T-cell (primary cell): ENCODE data around the gene FBXO48. TPM values are rescaled to one million over a fixed set of nuclear protein-coding genes. Genes with fewer than 3 reads are reported as not detected.
"Not testable (repeated sequence)": the region's sequence is repeated elsewhere in the genome, so short reads cannot be mapped to it uniquely, and the experiment has no call there.

Source experiments
- ATAC-seq, 4 experiments: fragments of 200-7000 bp in 3 of 4; fragments of 150-1000 bp in 1 of 4; cut with Tn5 transposase; replicated peaks in 1 of 4; 1 replicate in 3 of 4; 2 replicates in 1 of 4; pipeline ENCODE4 v1.10.0; 2021; ENCODE audit warnings: moderate library complexity in 3 of 4, mild to moderate bottlenecking in 2 of 4, moderate number of reproducible peaks in 1 of 4
- CTCF ChIA-PET, 2 donors: fragments of 300-600 bp; sonication (Branson Sonifier 250); formaldehyde crosslinking; loops; one replicate each; lab custom pipeline; 2022; ENCODE audit warnings: antibody characterized with exemption in 2 of 2; lab: Charles Lee
- POLR2A ChIA-PET, 2 donors: fragments of 300-600 bp; sonication (Branson Sonifier 250); formaldehyde crosslinking; loops; one replicate each; lab custom pipeline; 2022; ENCODE audit warnings: antibody characterized with exemption in 2 of 2; lab: Charles Lee
- DNase-seq, 35 experiments: peaks; one replicate each; pipeline versions ENCODE4 v3.0.0 to v3.0.0-alpha.2; 2013 to 2023
- H3K27ac ChIP-seq: one replicate; pipeline ENCODE4 v1.5.1; 2013; ENCODE audit warnings: low read length
- H3K27me3 ChIP-seq, 2 experiments: replicated peaks in 1 of 2; 1 replicate in 1 of 2; 2 replicates in 1 of 2; pipeline versions ENCODE4 v1.6.1 to v1.7.0; 2013; ENCODE audit warnings: low read length in 1 of 2, mixed read lengths in 1 of 2; ENCODE audit not compliant: control insufficient read depth in 2 of 2, insufficient read depth in 2 of 2; ENCODE audit errors: extremely low read depth in 1 of 2
- H3K36me3 ChIP-seq, 2 donors: 1 replicate in 1 of 2; 2 replicates in 1 of 2; pipeline versions ENCODE4 v1.6.1 to v1.7.0; 2013; ENCODE audit warnings: low read length in 1 of 2; ENCODE audit not compliant: control insufficient read depth in 2 of 2, insufficient read depth in 1 of 2; ENCODE audit errors: extremely low read depth in 1 of 2
- H3K4me1 ChIP-seq, 2 experiments: 1 replicate in 1 of 2; 2 replicates in 1 of 2; pipeline versions ENCODE4 v1.6.1 to v1.7.0; 2013; ENCODE audit warnings: low read length in 2 of 2, mixed read lengths in 1 of 2; ENCODE audit not compliant: insufficient read depth in 2 of 2, control insufficient read depth in 1 of 2; ENCODE audit errors: extremely low read depth in 1 of 2
- H3K4me3 ChIP-seq, 2 donors: 1 replicate in 1 of 2; 2 replicates in 1 of 2; pipeline versions ENCODE4 v1.5.1 to v1.7.0; 2013; ENCODE audit warnings: mild to moderate bottlenecking in 2 of 2, low read length in 1 of 2, moderate library complexity in 1 of 2; ENCODE audit not compliant: control insufficient read depth in 1 of 2; ENCODE audit errors: extremely low read depth in 1 of 2
- H3K9me3 ChIP-seq: 2 replicates; pipeline ENCODE4 v1.7.0; 2013
- H3K27ac Mint-ChIP-seq, 2 donors: one replicate each; pipeline ENCODE4 v1.8.0; 2020 to 2021; ENCODE audit warnings: mild to moderate bottlenecking in 2 of 2, mixed read lengths in 2 of 2
- H3K27me3 Mint-ChIP-seq, 2 donors: one replicate each; pipeline ENCODE4 v1.8.0; 2021 to 2022; ENCODE audit warnings: mixed read lengths in 2 of 2
- H3K36me3 Mint-ChIP-seq: one replicate; pipeline ENCODE4 v1.8.0; 2021; ENCODE audit warnings: mixed read lengths
- H3K4me1 Mint-ChIP-seq, 3 donors: one replicate each; pipeline ENCODE4 v1.8.0; 2020 to 2022; ENCODE audit warnings: mixed read lengths in 3 of 3, mild to moderate bottlenecking in 1 of 3
- H3K4me3 Mint-ChIP-seq, 3 donors: one replicate each; pipeline ENCODE4 v1.8.0; 2020 to 2022; ENCODE audit warnings: mild to moderate bottlenecking in 3 of 3, mixed read lengths in 3 of 3, moderate library complexity in 3 of 3
- H3K9me3 Mint-ChIP-seq, 3 donors: one replicate each; pipeline ENCODE4 v1.8.0; 2020 to 2022; ENCODE audit warnings: mixed read lengths in 3 of 3
- WGBS: methylation state at CpG from one replicate; pipeline ENCODE4 v1.1.5; 2013; ENCODE audit warnings: missing lambda C conversion rate; ENCODE audit not compliant: insufficient coverage; 5-methylcytosine and 5-hydroxymethylcytosine counted together
- total RNA-seq, 35 experiments: library from RNA in 6 of 35; stranded (reverse) in 6 of 35; fragments of 120-200 nt in 1 of 35; gene quantifications; one replicate each; pipeline versions ENCODE4 v1.2.1 to v1.2.4 and lab custom pipeline; 2013 to 2026

The FBXO48 gene
- total RNA-seq, 5 donors from 2014 or later (not counting 1 experiment from before 2014, with no cell fraction given): 1.8 to 4.5 (median 4.5) TPM

- Histone ChIP-seq H3K9me3 (no peaks in the 10 kb centered on the region), H3K27me3 (no peaks in the 10 kb centered on the region), H3K27ac (peak overlapping the region; percentile 14), H3K36me3 (no peaks in the 10 kb centered on the region), H3K4me3 (no peak overlapping the region), H3K4me1 (peaks cover 0 to 6% of the 10 kb centered on the region in 2 experiments)
- peak in 1 of 35 experiments; percentile 52 for DNase-seq
- H3K27ac Mint-ChIP-seq: peak overlapping the region; percentile 71 to 72
- CTCF ChIA-PET: interaction anchor here (0.6 to 2.4 kb wide), 10 partner anchors 8 to 300 kb away, joined by 3 to 23 read pairs (median 4); partner anchors contain the start of gene FBXO48 (in 1 of the 2)
- ATAC-seq: peak in 3 of 4 experiments; percentile 24 to 78 (median 55)
- POLR2A ChIA-PET: no interaction called here
- H3K36me3 Mint-ChIP-seq: no peaks in the 10 kb centered on the region
- WGBS: no CpG with 5 or more reads among the region's 5 CpGs
- peaks cover 21 to 23% (median 22%) of the 10 kb centered on the region in 3 donors for H3K4me1 Mint-ChIP-seq
- H3K9me3 Mint-ChIP-seq: peaks cover 0 to 5% (median 0%) of the 10 kb centered on the region in 3 donors
- no peaks in the 10 kb centered on the region for H3K27me3 Mint-ChIP-seq
- no peak overlapping the region for H3K4me3 Mint-ChIP-seq
Observed at GRCh38 chr2:68452158-68452900, 14.8 kb downstream of the FBXO48 start.

GRCh38 chr2:68448671-68449653 is 18.1 kb downstream of the FBXO48 start:
- Histone ChIP-seq H3K4me1 (peaks cover 0 to 6% of the 10 kb centered on the region in 2 experiments), H3K9me3 (no peaks in the 10 kb centered on the region), H3K4me3 (no peak overlapping the region), H3K36me3 (no peaks in the 10 kb centered on the region), H3K27ac (no peak overlapping the region), H3K27me3 (no peaks in the 10 kb centered on the region)
- CTCF ChIA-PET: interaction anchor here in 1 of 2 donors (0.6 to 1.0 kb wide), 3 partner anchors 9 to 22 kb away, joined by 3 to 6 read pairs (median 3); no protein-coding TSS in a partner anchor
- peak in 9 of 35 experiments; percentile 12 to 36 (median 31) for DNase-seq
- H3K27ac Mint-ChIP-seq: no peak overlapping the region
- ATAC-seq: peak in 3 of 4 experiments; percentile 38 to 54 (median 46)
- POLR2A ChIA-PET: interaction anchor here in 1 of 2 donors (0.6 kb wide), 1 partner anchor 57 kb away, joined by 4 read pairs; no protein-coding TSS in a partner anchor
- no peak overlapping the region for H3K4me3 Mint-ChIP-seq
- H3K36me3 Mint-ChIP-seq: no peaks in the 10 kb centered on the region
- WGBS: 95% methylated on average over 17 of the region's 24 CpGs
- peaks cover 0 to 5% (median 0%) of the 10 kb centered on the region in 3 donors for H3K9me3 Mint-ChIP-seq
- H3K27me3 Mint-ChIP-seq: no peaks in the 10 kb centered on the region
- peaks cover 17 to 19% (median 19%) of the 10 kb centered on the region in 3 donors for H3K4me1 Mint-ChIP-seq

- Mint-ChIP-seq H3K27me3 (no peaks in the 10 kb centered on the region), H3K36me3 (no peaks in the 10 kb centered on the region), H3K4me3 (no peak overlapping the region), H3K27ac (no peak overlapping the region), H3K9me3 (peaks cover 0 to 5% (median 0%) of the 10 kb centered on the region in 3 donors), H3K4me1 (peaks cover 1 to 2% (median 2%) of the 10 kb centered on the region in 3 donors)
- DNase-seq (no peak), ATAC-seq (no peak)
- Histone ChIP-seq H3K27me3 (no peaks in the 10 kb centered on the region), H3K36me3 (no peaks in the 10 kb centered on the region), H3K4me3 (no peak overlapping the region), H3K4me1 (peaks cover 0 to 2% of the 10 kb centered on the region in 2 experiments), H3K9me3 (no peaks in the 10 kb centered on the region), H3K27ac (no peak overlapping the region)
- 96% methylated on average over 15 of the region's 16 CpGs for WGBS
- ChIA-PET POLR2A (no interaction called here), CTCF (interaction anchor here in 1 of 2 donors (0.5 kb wide), 1 partner anchor 185 kb away, joined by 3 read pairs; no protein-coding TSS in a partner anchor)
Observed at GRCh38 chr2:68447118-68447517, 20.0 kb downstream of the FBXO48 start.

GRCh38 chr2:68446425-68446824 is 20.7 kb downstream of the FBXO48 start:
- H3K9me3 ChIP-seq, CTCF ChIA-PET, H3K9me3 Mint-ChIP-seq, POLR2A ChIA-PET, DNase-seq, H3K27ac ChIP-seq, H3K4me1 Mint-ChIP-seq, H3K4me1 ChIP-seq, H3K36me3 Mint-ChIP-seq, H3K27ac Mint-ChIP-seq, H3K27me3 Mint-ChIP-seq, H3K4me3 Mint-ChIP-seq, H3K4me3 ChIP-seq, ATAC-seq, H3K36me3 ChIP-seq, H3K27me3 ChIP-seq: not testable (repeated sequence)
- WGBS: no CpG with 5 or more reads among the region's 3 CpGs

GRCh38 chr2:68441994-68442322 is 25.1 kb downstream of the FBXO48 start:
- H3K4me3 ChIP-seq: no peak overlapping the region
- H3K4me1 Mint-ChIP-seq: peaks cover 0 to 24% (median 8%) of the 10 kb centered on the region in 3 donors
- H3K27ac ChIP-seq: no peak overlapping the region
- no peaks in the 10 kb centered on the region for H3K27me3 Mint-ChIP-seq
- no peaks in the 10 kb centered on the region for H3K27me3 ChIP-seq
- no peaks in the 10 kb centered on the region for H3K9me3 Mint-ChIP-seq
- ChIA-PET CTCF (interaction anchor here (0.6 to 2.9 kb wide), 15 partner anchors 11 to 484 kb away, joined by 3 to 16 read pairs (median 5); no protein-coding TSS in a partner anchor), POLR2A (no interaction called here)
- no peaks in the 10 kb centered on the region for H3K36me3 ChIP-seq
- peaks cover 0 to 12% of the 10 kb centered on the region in 2 experiments for H3K4me1 ChIP-seq
- no peaks in the 10 kb centered on the region for H3K36me3 Mint-ChIP-seq
- ATAC-seq (no peak), DNase-seq (no peak)
- H3K27ac Mint-ChIP-seq: no peak overlapping the region
- no peak overlapping the region for H3K4me3 Mint-ChIP-seq
- H3K9me3 ChIP-seq: no peaks in the 10 kb centered on the region
- WGBS: no CpG with 5 or more reads among the region's 2 CpGs
